ENCODE measurements around the gene HSPB9.

DNA sequence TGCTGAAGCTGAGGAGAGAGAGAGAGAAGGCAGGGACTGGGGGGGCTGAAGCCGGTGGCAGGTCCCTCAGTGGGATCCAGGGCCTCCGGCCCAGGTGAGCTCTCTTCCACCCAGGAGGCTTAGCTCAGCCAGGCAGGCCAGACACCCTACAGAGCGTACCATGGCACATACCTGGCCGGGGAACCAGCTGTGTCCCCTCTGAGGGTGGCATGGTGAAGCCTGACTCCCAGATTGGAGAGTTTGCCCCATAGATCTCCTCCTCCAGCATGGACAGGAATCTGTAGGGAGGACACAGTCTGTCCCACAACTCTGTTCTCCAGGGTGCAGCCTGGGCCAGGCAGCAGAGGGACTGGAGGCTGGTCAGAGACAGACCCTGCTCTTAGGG is 4.5 kb upstream of the HSPB9 start:
- TF ChIP-seq EZH2phosphoT487 (IDR thresholded peaks at IDR 0.05; ENCODE audit: insufficient read depth, low read depth) (no peak), EZH2 (IDR thresholded peaks at IDR 0.05; ENCODE audit: insufficient read depth, poor library complexity, severe bottlenecking) (no peak)
